ENCODE measurements around the gene AGAP2. TPM values are rescaled to one million over a fixed set of nuclear protein-coding genes. Genes with fewer than 3 reads are reported as not detected.

The AGAP2 gene
- total RNA-seq, 4 donors from 2014 or later: 0.29 to 6.3 (median 2.6) TPM

- Histone ChIP-seq H3K4me1 (peaks cover 0 to 21% of the 10 kb centered on the region in 2 donors), H3K27ac (no peak overlapping the region), H3K4me3 (no peak overlapping the region), H3K9me3 (no peaks in the 10 kb centered on the region), H3K36me3 (no peaks in the 10 kb centered on the region), H3K27me3 (peaks cover 2 to 7% of the 10 kb centered on the region in 2 donors)
- TF ChIP-seq CTCF (IDR thresholded peaks at IDR 0.05): no peak
- TF ChIP-seq POLR2A (IDR thresholded peaks at IDR 0.05): no peak
- intact Hi-C loops (cut with DNase I; ENCODE audit: low total_unique reads): no loop called here
- DNase-seq: no peak
Measured at GRCh38 chr12:57769594-57769993, 31.1 kb upstream of the AGAP2 start.

GRCh38 chr12:57767876-57768275 is 29.3 kb upstream of the AGAP2 start:
- Histone ChIP-seq H3K4me3 (no peak overlapping the region), H3K36me3 (no peaks in the 10 kb centered on the region), H3K27me3 (peaks cover 19 to 22% of the 10 kb centered on the region in 2 donors), H3K4me1 (peaks cover 0 to 16% of the 10 kb centered on the region in 2 donors), H3K9me3 (no peaks in the 10 kb centered on the region), H3K27ac (no peak overlapping the region)
- TF ChIP-seq POLR2A (IDR thresholded peaks at IDR 0.05): no peak
- TF ChIP-seq CTCF (IDR thresholded peaks at IDR 0.05): no peak
- DNase-seq: no peak
- intact Hi-C loops (cut with DNase I; ENCODE audit: low total_unique reads): no loop called here

GRCh38 chr12:57767305-57767698 is 28.8 kb upstream of the AGAP2 start:
- no peaks in the 10 kb centered on the region for H3K9me3 ChIP-seq
- peaks cover 0 to 16% of the 10 kb centered on the region in 2 donors for H3K4me1 ChIP-seq
- H3K36me3 ChIP-seq: no peaks in the 10 kb centered on the region
- no peak overlapping the region for H3K4me3 ChIP-seq
- intact Hi-C loops (cut with DNase I; ENCODE audit: low total_unique reads): no loop called here
- DNase-seq: no peak
- no peak for TF ChIP-seq CTCF (IDR thresholded peaks at IDR 0.05)
- H3K27me3 ChIP-seq: peaks cover 23 to 24% of the 10 kb centered on the region in 2 donors
- no peak overlapping the region for H3K27ac ChIP-seq

GRCh38 chr12:57766464-57767304 is 28.1 kb upstream of the AGAP2 start, which contains the start of gene CYP27B1:
Gene CYP27B1, minus strand, starts transcription at chr12:57767078. Its CDS starts 37 bp downstream, at chr12:57767041.
- Histone ChIP-seq H3K27me3 (peaks cover 24 to 26% of the 10 kb centered on the region in 2 donors), H3K27ac (no peak within 1 kb of the TSS), H3K4me1 (peaks cover 0 to 16% of the 10 kb centered on the region in 2 donors), H3K4me3 (peak within 1 kb of the TSS; percentile 3 to 5), H3K36me3 (no peaks in the 10 kb centered on the region), H3K9me3 (no peaks in the 10 kb centered on the region)
- no peak for DNase-seq
- intact Hi-C loops (cut with DNase I; ENCODE audit: low total_unique reads): no loop called here
- TF ChIP-seq CTCF (IDR thresholded peaks at IDR 0.05): no peak
- no peak for TF ChIP-seq POLR2A (IDR thresholded peaks at IDR 0.05)

GRCh38 chr12:57765698-57766463 is 27.3 kb upstream of the AGAP2 start:
- intact Hi-C loops (cut with DNase I; ENCODE audit: low total_unique reads): no loop called here

More at GRCh38 chr12:57765698-57766463, 27.3 kb upstream of the AGAP2 start:
- Histone ChIP-seq H3K4me1 (peaks cover 0 to 13% of the 10 kb centered on the region in 2 donors), H3K36me3 (no peaks in the 10 kb centered on the region), H3K9me3 (no peaks in the 10 kb centered on the region), H3K4me3 (peak overlapping the region in 1 of 2 donors; percentile 5), H3K27me3 (peaks cover 24 to 26% of the 10 kb centered on the region in 2 donors), H3K27ac (no peak overlapping the region)
- no peak for DNase-seq
- no peak for TF ChIP-seq CTCF (IDR thresholded peaks at IDR 0.05)
